H1 (cell line): Measurements from ENCODE around the gene CFHR3. TPM values are rescaled to one million over a fixed set of nuclear protein-coding genes. Genes with fewer than 3 reads are reported as not detected.

Experiments used
- EGR1 ChIP-seq: IDR thresholded peaks from 2 replicates; pipeline ENCODE4 v1.6.1; 2011; ENCODE audit warnings: low read depth, low read length, borderline replicate concordance
- EZH2 ChIP-seq: fragments of 200-600 bp; sonication (generic); IDR thresholded peaks from 2 replicates; pipeline ENCODE4 v1.7.1; 2012; ENCODE audit warnings: low read depth, mild to moderate bottlenecking, moderate library complexity, low read length, inconsistent platforms; ENCODE audit not compliant: severe bottlenecking
- POLR2AphosphoS5 ChIP-seq: IDR thresholded peaks from 2 replicates; pipeline ENCODE4 v1.6.1; 2011; ENCODE audit warnings: low read depth, low read length
- SRF ChIP-seq: IDR thresholded peaks from 2 replicates; pipeline ENCODE4 v1.6.1; 2011; ENCODE audit warnings: mild to moderate bottlenecking, low read depth, low read length, moderate library complexity
- polyA plus RNA-seq, 7 experiments: library from polyadenylated mRNA; depleted of rRNA in 3 of 7; stranded (reverse) in 5 of 7; unstranded in 2 of 7; fragments of >200 nt in 5 of 7; fragments of 200-250 nt in 2 of 7; gene quantifications; 1 replicate in 5 of 7; 2 replicates in 1 of 7; 4 replicates in 1 of 7; pipeline versions ENCODE4 v1.2.1 to v1.2.3, GENCODE V29; 2011 to 2013; ENCODE audit warnings: missing spikeins in 2 of 7, mixed read lengths in 2 of 7
- total RNA-seq: library from RNA; stranded (reverse); fragmentation: NEBNext Ultra II Directional; extraction: Animal tissue kit (Norgen Biotek cat#: 25700); gene quantifications from 2 replicates; pipeline ENCODE4 v1.2.1, GENCODE V29; 2021

The CFHR3 gene
- total and polyA plus RNA-seq, 2 of the 8 experiments (the other 6 are each of a cell fraction or from before 2014, with no cell fraction given): 0.20 to 0.52 TPM

DNA sequence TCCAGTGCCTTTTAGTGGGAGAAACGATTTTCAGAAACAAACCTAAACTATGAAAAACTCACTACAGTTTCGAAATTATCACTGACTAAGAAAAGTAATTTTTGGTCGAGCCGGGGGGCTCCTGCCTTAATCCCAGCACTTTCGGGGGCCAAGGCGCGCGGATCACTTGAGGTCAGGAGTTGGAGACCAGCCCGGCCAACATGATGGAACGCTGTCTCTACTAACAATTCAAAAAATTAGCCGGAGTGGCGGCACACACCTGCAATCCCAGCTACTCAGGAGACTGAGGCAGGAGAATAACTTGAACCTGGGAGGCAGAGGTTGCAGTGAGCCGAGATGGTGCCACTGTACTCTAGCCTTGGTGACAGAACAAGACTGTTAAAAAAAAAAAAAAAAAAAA, 3.0 kb downstream of the CFHR3 start (continued):
- no peak for TF ChIP-seq EGR1
- no peak for TF ChIP-seq POLR2AphosphoS5
- TF ChIP-seq SRF: no peak
- TF ChIP-seq EZH2: no peak
